ENCODE results near the gene CCDC167.

CCDC167 gene

GRCh38 chr6:37490536-37491170, 9.0 kb downstream of the CCDC167 start:
- no peak for DNase-seq (ENCODE audit: low read depth in 4 of 4, low spot score in 1 of 4)

DNA sequence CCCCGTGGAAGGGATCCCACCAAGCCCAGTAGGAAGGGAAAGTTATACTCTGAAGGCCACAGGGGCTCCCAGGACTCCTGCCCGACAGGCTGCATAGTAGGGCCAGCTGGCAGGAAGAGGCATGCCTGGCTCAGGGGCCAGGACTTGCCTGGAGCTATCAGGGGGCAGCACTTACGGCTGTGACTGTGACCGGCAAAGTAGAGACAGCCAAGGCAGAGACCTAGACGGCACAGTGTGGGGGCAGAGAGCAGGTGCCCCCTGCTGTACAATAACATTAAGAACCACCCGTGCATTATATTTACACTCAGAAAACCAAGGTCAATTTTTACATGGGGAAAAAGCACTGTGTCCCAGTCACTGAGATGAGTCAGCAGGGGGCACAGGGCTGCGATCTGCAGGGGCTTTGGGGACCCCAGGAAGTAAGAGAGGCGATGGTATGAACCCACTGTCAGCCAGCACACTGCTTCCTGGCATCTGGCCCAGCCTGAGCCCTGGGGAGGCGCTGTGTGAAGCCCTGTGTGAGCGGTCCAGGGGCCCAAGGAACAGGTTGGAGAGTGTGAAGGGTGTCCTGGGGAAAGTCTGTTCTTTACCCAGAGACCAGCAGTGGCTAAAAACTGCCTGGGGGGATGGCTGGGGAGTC, 9.9 kb downstream of the CCDC167 start:
- no peak for DNase-seq (ENCODE audit: low read depth in 4 of 4, low spot score in 1 of 4)

GRCh38 chr6:37488476-37488875, 11.2 kb downstream of the CCDC167 start:
- DNase-seq (ENCODE audit: low read depth in 4 of 4, low spot score in 1 of 4) = no peak

DNA sequence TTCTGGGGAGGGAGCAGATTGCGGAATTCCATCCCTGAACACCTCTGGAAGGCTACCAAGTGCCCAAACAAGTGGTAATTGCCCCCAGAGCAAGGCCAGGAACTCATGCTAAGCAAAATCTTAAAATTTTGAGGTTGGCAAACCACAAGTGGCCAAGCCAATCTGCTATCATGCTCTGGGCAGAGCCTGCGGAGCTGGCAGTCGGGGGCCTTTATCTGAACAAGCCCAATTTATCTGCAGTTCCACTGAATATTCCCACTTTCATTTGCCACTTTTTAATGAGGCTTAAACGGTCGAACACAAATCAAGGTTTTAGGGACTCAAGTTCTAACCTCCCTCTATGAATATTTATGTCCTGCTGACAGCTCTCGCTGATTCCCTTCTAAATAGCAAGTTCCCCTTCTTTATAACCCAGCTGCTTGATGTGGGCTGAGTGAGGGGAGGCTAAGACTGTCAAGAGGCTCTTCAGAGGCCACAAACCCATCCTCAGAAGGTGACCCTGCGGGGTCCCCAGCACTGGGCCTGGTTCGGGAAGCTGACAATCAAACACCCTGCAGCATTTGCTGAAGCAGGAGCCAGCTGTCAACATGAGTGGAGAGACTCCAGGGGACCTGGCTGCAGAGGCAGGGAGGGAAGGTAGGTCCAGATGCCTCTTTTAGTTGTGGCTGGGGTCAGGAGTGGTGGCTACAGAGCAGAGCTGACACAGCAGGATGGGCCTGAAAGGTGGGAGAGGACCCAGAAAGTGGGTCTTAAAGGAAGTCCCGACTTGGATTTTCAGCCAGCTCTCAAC, 11.9 kb downstream of the CCDC167 start:
- no peak for DNase-seq (ENCODE audit: low read depth in 4 of 4, low spot score in 1 of 4)

GRCh38 chr6:37486121-37486839, 13.4 kb downstream of the CCDC167 start:
- no peak for DNase-seq (ENCODE audit: low read depth in 4 of 4, low spot score in 1 of 4)

GRCh38 chr6:37485291-37485702, 14.4 kb downstream of the CCDC167 start:
- DNase-seq (ENCODE audit: low read depth in 4 of 4, low spot score in 1 of 4) = no peak

DNA sequence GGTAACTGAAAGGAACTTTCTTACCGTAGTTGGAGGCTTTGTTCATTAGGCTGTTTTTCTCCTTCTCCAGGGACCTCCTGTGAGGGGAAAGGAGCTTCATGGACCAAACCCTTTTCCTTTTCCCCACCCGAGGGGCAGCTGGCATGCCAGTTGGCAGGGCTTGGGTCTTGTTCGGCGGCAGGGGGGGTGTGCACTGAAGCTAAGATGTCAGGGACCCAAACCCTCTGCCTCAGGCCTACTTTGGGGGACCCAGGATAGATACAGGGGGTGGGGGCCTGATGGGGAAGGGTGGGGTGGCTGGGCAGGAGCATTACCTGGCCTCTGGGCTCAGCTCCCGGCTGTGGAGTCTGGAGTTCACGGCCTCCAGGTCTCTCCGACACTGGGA, 14.9 kb downstream of the CCDC167 start:
- DNase-seq (ENCODE audit: low read depth in 4 of 4, low spot score in 1 of 4) = no peak

DNA sequence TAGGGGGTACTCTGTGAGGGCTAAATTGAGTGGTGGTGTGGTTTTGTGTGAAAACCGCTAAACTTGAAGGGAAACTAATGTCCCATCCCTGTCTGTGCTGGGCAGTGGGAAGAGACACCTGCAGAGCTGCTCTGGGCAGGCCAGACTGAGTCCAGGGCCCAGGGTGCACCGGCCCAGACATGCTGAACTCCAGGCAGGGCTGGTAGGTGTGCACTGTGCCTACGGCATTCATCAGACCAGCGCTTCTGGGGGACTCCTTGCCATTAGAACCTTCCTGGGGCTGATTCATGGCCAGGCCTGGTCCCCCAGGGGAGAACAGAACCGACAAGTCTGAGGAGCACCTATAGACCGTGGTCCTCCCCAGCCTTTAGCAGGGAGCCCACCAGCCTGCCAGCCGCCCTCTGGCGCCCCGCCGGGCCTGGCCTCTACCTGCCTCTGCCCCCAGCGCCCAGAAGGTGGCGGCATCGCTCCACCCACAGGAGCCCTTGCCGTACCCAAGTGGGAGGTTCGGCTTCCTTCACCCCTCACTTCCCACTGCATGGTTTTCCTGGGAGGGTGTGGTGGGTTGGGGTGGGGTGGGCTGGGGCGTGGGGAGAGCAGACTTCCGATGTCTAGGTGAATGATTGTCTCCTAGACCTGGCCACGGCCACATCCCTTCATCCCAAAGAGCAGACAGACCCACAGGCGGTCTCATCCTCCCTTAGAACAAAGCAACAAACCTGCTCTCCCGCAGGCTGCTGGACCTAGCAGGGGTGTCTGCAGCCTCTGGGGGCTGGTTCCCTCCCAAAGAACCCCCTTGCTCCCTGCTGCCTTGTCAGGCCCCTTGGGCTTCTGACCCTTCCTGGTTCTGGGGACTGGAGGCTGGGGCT, 15.5 kb downstream of the CCDC167 start:
- DNase-seq (ENCODE audit: low read depth in 4 of 4, low spot score in 1 of 4) = peak; percentile 59 to 69 (median 64)

- no peak for DNase-seq (ENCODE audit: low read depth in 4 of 4, low spot score in 1 of 4)
These were observed 16.3 kb downstream of the CCDC167 start for GRCh38 chr6:37483252-37483901.

- DNase-seq (ENCODE audit: low read depth in 4 of 4, low spot score in 1 of 4) = no peak
These were observed 17.0 kb downstream of the CCDC167 start for GRCh38 chr6:37482606-37483251.

DNA sequence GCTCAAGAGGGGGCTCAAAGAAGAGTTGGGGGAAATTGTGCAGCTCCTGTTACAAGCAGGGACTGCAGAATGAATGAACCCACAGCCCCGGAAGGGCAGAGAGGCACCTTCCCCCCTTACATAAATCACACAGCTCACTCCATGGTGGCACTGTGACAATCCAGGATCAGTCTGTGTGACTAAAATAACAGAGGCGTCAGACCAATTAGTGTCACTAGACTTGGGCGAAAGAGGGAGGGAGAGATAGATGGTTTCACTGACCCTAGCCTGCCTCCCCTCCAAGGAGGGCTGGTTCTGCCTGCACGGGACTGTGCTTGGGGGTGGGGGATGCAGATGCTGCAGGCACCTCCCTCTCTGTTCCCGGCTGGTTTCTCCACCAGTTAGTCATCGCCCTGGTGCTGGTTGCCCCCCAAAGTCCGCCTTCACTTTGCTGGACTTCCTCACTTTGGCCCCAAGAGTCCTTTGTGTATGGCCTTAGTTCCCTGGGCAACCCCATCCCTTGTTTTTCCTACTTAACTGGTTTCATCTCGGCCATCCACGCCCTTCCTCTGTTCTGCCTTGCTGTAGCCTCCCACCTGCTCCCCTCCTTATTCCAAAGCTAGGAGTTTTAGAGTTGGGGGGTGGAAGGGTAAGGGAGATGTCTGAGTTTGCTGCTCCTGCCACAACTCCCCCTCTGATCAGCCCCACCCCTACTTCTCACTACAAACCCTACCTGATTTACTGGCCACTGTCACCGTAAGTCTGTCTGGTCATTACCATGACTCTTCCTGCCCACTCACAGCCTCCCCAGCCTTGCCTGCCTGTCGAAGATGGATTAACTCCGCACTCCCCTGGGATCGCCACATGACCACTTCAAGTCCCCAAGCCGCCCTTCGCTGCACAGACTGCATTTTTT, 17.7 kb downstream of the CCDC167 start:
- no peak for DNase-seq (ENCODE audit: low read depth in 4 of 4, low spot score in 1 of 4)

- no peak for DNase-seq (ENCODE audit: low read depth in 4 of 4, low spot score in 1 of 4)
These were observed 18.6 kb downstream of the CCDC167 start for GRCh38 chr6:37480951-37481534.

DNA sequence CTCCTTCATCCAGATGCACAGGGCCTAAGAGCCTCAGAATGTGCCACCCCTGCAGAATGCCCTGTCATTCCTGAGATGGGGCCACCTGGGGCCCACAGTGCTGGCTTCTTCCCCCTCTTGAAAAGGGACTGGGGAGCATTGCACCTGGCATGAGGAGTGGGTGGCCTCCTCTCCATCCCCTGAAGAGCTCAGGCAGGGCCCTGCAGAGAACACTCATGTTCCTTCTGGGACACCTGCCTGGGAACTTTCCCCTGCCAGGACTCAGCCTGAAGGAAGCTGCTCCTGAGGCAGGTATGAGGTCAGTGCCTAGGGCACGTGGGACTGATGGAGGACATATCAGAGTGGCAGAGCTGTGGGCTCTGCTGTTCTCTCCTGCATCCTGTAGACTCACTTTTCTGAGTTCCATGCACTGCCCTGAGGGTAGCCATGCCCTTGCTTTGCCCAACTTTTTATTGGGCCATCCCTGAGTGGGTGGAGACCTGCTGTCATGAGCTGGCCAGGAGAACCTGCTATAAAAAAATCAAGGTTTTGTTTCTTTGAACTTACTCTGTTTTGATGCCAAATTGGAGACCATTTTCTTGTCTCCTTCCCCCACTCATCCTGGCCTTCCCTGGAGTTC, 19.5 kb downstream of the CCDC167 start:
- no peak for DNase-seq (ENCODE audit: low read depth in 4 of 4, low spot score in 1 of 4)

- DNase-seq (ENCODE audit: low read depth in 4 of 4, low spot score in 1 of 4) = no peak
These were observed 20.3 kb downstream of the CCDC167 start for GRCh38 chr6:37479266-37479854.

DNA sequence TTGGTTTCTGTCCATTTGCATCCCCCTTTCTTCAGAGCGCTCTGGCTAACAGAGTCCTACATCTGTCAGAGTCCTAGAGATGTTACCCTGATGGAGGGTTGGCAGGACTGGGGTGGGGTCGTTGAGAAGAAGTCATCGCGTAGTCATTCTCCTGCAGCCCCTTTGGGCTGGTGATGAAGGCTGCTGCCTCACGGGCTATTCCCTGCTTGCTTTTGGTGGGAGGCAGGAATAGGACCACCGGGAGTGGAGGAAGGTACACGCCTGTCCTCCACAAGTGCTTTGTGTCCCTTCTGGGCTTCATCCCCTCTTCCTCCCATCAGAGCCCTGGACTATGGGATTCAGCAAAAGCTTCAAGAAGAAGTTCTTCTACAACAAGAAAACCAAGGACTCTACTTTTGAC, 20.9 kb downstream of the CCDC167 start:
- no peak for DNase-seq (ENCODE audit: low read depth in 4 of 4, low spot score in 1 of 4)

- DNase-seq (ENCODE audit: low read depth in 4 of 4, low spot score in 1 of 4) = no peak
These were observed 21.8 kb downstream of the CCDC167 start for GRCh38 chr6:37477656-37478435.

DNA sequence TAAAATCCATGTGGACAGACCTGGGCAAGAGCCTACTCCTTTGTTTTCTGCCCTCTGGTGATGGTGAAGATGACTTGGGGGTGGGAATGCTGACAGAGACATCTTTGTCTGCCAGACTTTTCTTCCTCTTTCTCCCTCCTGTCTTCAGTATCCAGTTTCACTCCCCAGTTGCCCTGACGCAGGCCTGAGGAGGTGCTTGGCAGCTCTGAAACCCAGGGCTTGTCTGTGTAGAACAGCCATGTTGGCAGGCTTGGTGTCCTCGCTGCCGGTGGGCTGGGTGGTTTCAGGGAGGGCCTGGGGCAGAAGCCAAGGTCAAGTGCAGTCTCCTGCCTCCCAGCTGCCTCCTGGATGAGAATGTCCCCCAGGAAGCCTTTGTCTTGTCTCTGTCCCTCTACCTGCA, 22.5 kb downstream of the CCDC167 start:
- DNase-seq (ENCODE audit: low read depth in 4 of 4, low spot score in 1 of 4) = no peak

Measured in stimulated activated CD4-positive, alpha-beta T cell treated with anti-CD3 and anti-CD28 coated beads, Interleukin-1b, Interleukin-23, amount 100 ng/mL, for 24 hours (primary cell).